Midbrain (tissue), 1 donor: ENCODE data around the gene DISP1.

Source experiments
- DNase-seq: peaks from one replicate; lab custom pipeline; 2025; lab: John Stamatoyannopoulos, UW

Gene DISP1, protein sequence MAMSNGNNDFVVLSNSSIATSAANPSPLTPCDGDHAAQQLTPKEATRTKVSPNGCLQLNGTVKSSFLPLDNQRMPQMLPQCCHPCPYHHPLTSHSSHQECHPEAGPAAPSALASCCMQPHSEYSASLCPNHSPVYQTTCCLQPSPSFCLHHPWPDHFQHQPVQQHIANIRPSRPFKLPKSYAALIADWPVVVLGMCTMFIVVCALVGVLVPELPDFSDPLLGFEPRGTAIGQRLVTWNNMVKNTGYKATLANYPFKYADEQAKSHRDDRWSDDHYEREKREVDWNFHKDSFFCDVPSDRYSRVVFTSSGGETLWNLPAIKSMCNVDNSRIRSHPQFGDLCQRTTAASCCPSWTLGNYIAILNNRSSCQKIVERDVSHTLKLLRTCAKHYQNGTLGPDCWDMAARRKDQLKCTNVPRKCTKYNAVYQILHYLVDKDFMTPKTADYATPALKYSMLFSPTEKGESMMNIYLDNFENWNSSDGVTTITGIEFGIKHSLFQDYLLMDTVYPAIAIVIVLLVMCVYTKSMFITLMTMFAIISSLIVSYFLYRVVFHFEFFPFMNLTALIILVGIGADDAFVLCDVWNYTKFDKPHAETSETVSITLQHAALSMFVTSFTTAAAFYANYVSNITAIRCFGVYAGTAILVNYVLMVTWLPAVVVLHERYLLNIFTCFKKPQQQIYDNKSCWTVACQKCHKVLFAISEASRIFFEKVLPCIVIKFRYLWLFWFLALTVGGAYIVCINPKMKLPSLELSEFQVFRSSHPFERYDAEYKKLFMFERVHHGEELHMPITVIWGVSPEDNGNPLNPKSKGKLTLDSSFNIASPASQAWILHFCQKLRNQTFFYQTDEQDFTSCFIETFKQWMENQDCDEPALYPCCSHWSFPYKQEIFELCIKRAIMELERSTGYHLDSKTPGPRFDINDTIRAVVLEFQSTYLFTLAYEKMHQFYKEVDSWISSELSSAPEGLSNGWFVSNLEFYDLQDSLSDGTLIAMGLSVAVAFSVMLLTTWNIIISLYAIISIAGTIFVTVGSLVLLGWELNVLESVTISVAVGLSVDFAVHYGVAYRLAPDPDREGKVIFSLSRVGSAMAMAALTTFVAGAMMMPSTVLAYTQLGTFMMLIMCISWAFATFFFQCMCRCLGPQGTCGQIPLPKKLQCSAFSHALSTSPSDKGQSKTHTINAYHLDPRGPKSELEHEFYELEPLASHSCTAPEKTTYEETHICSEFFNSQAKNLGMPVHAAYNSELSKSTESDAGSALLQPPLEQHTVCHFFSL (N-terminal part only)

GRCh38 chr1:222814536-222815439 lies at the start of gene DISP1:
TSS of gene DISP1 (plus strand) at chr1:222815039. CDS start at chr1:222942824, 127,785 bp downstream.
- peak; percentile 77 for DNase-seq

GRCh38 chr1:222767152-222767571 lies 47.7 kb upstream of the DISP1 start:
- no peak for DNase-seq

DNA sequence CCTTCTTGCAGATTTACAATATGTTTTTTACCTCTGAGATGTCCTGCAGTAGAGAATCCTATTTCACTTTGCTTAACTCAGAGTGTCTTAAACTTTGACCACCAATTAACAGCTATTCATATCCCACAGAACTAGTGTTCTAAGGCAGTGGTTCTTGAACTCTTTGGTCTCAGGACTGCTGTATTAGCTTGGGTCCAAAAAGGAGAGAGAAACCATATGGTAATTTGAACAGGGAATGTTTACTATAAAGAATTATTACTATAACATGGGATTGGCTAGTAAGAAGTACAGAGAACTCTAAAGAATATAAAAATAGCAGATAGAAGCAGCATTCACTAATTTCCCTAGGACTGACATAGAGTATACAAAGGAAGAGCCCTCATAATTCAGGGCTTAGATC lies 46.2 kb upstream of the DISP1 start:
- DNase-seq, result no peak

- no peak for DNase-seq
Measured at GRCh38 chr1:222769181-222769580, 45.7 kb upstream of the DISP1 start.

DNA sequence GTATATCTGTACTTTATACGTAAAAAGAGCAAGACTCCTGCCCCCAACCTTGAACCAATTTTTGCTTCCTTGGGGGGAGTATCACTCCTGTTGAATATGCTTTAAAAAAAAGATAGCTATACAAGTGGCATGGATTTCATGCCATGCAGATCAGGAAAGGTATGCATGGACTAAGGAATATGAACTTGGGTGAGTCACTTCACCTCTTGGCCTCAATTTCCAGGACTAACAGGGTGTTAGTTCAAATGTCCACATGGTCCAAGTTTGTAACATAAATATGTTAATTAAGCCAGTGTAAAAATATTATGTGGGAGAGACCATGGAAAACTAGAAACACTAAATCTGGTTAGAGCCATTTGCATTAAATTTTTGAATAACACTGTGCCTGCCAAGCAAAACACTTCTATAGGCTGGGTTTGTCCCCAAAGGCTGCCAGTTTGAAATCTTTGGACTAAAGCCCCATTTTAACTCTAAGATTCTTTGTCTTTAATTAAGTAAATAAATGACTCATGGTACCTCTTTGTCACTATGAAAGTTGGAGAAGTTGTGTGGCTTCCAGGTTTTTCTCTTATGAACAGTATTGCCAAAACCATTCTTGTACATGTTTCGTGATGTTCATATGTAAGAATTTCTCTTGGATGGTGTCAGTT lies 44.7 kb upstream of the DISP1 start:
- no peak for DNase-seq

DNA sequence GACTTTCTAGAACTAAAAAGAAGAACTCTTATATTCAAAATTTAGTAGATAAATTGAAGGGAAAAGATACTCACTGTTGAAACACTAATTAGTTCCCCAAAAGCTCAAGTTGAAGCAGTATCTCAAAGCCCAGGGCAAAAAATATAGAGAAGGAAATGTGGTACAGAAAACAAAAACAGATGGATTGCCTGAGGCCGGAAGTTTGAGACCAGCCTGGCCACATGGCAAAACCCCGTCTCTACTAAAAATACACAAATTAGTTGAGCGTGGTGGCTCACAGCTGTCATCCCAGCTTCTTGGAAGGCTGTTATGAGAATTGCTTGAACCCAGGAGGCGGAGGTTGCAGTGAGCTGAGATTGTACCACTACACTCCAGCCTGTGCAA lies 41.9 kb upstream of the DISP1 start:
- no peak for DNase-seq

GRCh38 chr1:222777463-222777862 lies 37.4 kb upstream of the DISP1 start:
- no peak for DNase-seq

DNA sequence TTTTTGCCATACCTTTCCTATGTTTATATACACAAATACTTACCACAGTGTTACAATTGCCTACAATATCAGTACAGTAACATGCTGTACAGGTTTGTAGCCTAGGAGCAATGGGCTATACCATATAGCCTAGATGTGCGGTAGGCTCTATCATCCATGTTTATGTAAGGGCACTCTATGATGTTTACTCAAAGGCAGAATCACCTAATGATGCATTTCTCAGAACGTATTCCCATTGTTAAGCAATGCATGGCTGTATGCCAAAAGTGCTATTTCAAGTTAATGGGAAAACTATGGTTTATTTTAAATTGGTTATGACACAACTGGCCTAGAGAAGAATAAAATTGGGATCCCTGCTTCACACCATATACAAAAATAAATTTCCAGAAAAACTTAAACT lies 36.9 kb upstream of the DISP1 start:
- no peak for DNase-seq

DNA sequence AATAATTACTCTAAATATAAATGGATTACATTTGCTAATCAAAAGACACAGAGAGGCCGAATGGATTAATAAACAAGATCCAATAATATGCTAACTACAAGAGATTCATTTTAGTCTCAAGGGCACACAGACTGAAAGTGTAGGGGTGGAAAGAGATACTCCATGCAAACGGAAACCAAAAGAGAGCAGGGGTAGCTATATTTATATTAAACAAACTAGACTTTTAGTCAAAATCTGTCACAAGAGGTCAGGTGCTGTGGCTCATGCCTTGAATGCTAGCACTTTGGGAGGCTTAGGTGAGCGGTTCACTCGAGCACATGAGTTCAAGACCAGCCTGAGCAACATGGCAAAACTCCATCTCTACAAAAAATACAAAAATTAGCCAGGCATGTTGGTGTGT lies 33.6 kb upstream of the DISP1 start:
- no peak for DNase-seq

DNA sequence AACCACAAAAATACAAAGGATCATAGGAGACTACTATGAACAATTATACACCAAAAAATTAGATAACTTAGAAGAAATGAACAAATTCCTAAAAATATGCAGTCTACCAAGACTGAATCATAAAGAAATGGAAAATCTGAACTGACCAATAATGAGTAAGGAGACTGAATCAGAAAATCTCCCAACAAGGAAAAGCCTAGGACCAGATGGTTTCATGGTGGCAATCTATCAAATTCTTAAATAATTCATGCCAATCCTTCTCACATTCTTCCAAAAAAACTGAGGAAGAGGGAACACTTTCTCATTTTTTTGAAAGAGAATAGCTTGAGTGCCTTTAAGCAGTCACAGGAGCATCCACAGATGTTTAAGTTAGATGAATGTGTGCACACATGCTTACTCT lies 31.8 kb upstream of the DISP1 start:
- no peak for DNase-seq

GRCh38 chr1:222784371-222784770 lies 30.5 kb upstream of the DISP1 start:
- DNase-seq, result peak; percentile 27

DNA sequence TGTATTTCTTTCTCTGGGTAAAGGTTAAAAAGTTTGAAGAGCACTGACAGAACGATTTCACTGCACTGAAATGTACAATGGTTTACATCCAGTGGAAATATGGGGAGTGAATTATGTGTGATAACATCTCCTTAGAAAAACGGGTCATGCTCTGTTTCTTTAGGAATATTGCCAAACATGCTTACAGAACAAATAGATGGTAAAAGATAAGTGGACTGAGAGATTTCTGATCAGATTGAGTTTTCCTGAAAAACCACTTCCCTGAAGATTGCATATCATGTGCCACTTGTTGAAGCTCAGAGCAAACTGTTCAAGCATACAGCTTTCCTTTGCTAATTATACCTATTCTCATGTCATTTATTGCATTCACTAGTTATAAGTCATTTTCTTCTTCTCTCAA lies 29.9 kb upstream of the DISP1 start:
- no peak for DNase-seq

DNA sequence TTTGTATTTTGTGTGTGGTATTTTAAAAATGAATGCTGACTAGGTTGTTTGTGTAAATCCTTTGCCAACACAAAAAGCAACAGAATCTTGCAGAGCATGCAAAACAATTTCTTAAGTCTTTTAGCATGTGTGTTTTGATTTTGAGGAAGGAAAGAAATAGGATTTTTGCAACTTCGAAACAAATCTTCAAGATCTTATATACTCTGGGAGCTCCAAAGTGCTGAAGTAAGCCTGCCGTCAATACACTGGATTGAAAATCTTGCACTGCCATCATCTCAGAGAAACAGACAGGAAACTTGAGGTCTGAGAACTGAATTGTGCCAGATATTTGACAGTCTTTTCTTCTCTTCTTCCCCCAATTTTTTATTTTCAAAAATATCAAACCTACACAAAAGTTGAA lies 29.3 kb upstream of the DISP1 start:
- peak; percentile 7 for DNase-seq

DNA sequence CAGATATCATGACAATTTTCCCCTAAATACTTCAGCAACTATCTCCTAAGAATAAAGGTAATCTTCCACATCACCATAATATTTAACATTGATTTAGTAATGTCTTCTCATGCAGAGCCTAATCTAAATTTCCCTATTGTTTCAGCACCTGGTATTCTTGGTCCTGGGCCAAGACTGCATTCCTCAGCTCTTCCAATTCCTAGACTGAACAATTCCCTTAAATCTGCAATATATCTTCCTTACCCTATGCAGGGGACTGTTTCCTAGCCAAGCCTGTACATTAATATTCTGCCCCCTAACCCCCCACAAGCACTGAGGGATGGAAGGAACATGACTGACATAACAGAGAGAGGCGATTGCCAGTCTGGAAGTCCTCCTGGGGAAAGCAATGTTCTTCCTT lies 28.7 kb upstream of the DISP1 start:
- DNase-seq, result no peak

DNA sequence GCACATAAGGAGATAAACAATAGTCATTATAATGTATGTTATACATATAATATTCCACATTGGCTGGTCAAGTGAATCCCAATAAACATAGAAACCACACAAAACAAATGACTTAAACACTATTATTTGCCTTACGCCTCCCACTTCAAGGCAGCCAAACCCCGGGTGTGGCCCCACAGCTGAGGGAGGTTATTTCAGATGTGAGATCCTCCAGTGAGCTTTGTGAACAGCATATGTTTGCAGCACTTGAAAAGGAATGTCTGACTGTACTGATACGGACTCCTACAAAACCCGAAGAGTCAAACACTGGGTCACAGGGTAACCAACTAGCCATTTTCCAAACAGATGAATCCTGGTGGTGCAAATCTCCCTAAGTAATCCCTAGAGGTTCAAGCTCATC lies 27.1 kb upstream of the DISP1 start:
- DNase-seq, result no peak

DNA sequence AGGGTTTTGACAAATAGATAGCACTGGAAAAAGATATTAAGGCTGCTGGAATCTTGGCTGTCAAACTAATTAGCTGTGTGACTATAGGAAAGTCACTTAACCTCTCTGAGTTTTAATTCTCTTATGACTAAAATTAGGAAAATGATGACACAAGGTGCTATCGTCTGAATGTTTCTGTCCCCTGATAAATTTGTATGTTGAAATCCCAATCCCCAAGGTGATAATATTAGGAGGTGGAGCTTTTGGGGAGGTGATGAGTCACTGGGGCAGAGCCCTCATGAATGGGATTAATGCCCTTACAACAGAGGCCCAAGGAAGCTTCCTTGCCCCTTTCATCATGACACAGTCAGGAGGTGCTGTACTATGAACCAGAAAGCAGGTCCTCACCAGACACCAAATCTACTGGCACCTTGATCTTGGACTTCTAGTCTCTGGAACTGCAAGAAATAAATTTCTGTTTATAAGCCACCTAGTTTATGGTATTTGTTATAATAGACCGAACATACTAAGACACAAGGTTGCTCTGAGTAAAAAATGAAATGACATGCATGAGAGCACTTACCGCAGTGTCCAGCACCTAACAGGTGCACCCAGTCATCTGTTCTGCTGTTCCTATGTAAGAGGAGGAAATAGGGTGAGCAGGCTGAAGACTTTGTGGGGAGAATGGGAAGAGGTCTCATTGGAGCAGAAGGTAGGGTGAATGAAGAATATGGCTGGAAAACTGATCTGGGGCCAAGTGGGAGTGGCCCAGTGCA lies 26.3 kb upstream of the DISP1 start:
- DNase-seq, result no peak

DNA sequence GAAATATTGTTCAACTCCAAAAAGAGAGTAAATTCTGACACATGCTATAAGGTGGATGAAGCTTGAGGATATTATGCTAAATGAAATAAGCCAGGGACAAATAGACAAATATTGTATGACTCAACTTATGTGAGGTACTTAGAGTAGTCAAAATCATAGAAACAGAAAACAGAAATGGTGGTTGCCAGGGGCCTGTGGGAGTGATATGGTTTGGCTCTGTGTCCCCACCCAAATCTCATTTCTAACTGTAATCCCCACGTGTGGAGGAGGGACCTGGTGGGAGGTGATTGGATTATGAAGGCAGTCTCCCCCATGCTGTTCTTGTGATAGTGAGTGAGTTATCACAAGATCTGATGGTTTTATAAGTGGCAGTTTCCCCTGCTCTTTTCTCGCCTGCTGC lies 24.7 kb upstream of the DISP1 start:
- no peak for DNase-seq

- no peak for DNase-seq
Measured at GRCh38 chr1:222790520-222790919, 24.3 kb upstream of the DISP1 start.

- no peak for DNase-seq
Measured at GRCh38 chr1:222791006-222791710, 23.7 kb upstream of the DISP1 start.
